HG03457 (cell line): ENCODE data around the gene KRTDAP.
A peak's percentile ranks its signal among the peaks of the same experiment; 100 is the strongest.
"Not testable (repeated sequence)": the region's sequence is repeated elsewhere in the genome, so short reads cannot be mapped to it uniquely, and the experiment has no call there.

Experiments
- ATAC-seq: cut with Tn5 transposase; IDR thresholded peaks from one replicate; pipeline ENCODE4 v1.9.1; 2021; ENCODE audit warnings: moderate number of reproducible peaks; ENCODE audit not compliant: unreplicated experiment

Gene KRTDAP

GRCh38 chr19:35486268-35486708 is 4.0 kb downstream of the KRTDAP start:
- ATAC-seq: no peak

- no peak for ATAC-seq
Measured at GRCh38 chr19:35484252-35485036, 5.8 kb downstream of the KRTDAP start.

GRCh38 chr19:35483089-35483488 is 7.2 kb downstream of the KRTDAP start:
- no peak for ATAC-seq

- no peak for ATAC-seq
Measured at GRCh38 chr19:35478794-35479677, 11.2 kb downstream of the KRTDAP start.

- ATAC-seq: no peak
Measured at GRCh38 chr19:35476149-35476548, 14.1 kb downstream of the KRTDAP start.

- not testable (repeated sequence) for ATAC-seq
Measured at GRCh38 chr19:35474594-35474993, 15.7 kb downstream of the KRTDAP start.

- ATAC-seq: no peak
Measured at GRCh38 chr19:35474104-35474503, 16.2 kb downstream of the KRTDAP start.

- no peak for ATAC-seq
Measured at GRCh38 chr19:35471946-35472345, 18.3 kb downstream of the KRTDAP start.

- ATAC-seq: not testable (repeated sequence)
Measured at GRCh38 chr19:35471075-35471474, 19.2 kb downstream of the KRTDAP start.

- ATAC-seq: no peak
Measured at GRCh38 chr19:35470128-35470527, 20.1 kb downstream of the KRTDAP start.

- ATAC-seq: no peak
Measured at GRCh38 chr19:35468637-35469036, 21.6 kb downstream of the KRTDAP start.

- no peak for ATAC-seq
Measured at GRCh38 chr19:35466259-35466658, 24.0 kb downstream of the KRTDAP start.

GRCh38 chr19:35462956-35463355 is 27.3 kb downstream of the KRTDAP start:
- ATAC-seq: not testable (repeated sequence)

- peak; percentile 45 for ATAC-seq
Measured at GRCh38 chr19:35462476-35462953, 27.7 kb downstream of the KRTDAP start.

- ATAC-seq: not testable (repeated sequence)
Measured at GRCh38 chr19:35461788-35462187, 28.5 kb downstream of the KRTDAP start.

GRCh38 chr19:35461060-35461459 is 29.2 kb downstream of the KRTDAP start:
- ATAC-seq: no peak

- ATAC-seq: no peak
Measured at GRCh38 chr19:35460608-35461007, 29.7 kb downstream of the KRTDAP start.

GRCh38 chr19:35459414-35460082 is 30.7 kb downstream of the KRTDAP start:
- no peak for ATAC-seq

GRCh38 chr19:35458731-35459391 is 31.4 kb downstream of the KRTDAP start:
- ATAC-seq: no peak

GRCh38 chr19:35458192-35458591 is 32.1 kb downstream of the KRTDAP start:
- no peak for ATAC-seq

- ATAC-seq: no peak
Measured at GRCh38 chr19:35457173-35457572, 33.1 kb downstream of the KRTDAP start.
